Tibial nerve (tissue), 4 donors: Measurements from ENCODE around the gene ZGPAT.

ENCODE experiments used
- EP300 ChIP-seq, 2 donors: sonication (generic); formaldehyde crosslinking; IDR thresholded peaks; one replicate each; pipeline ENCODE4 v1.6.1; 2017; ENCODE audit warnings: antibody characterized with exemption in 2 of 2, mild to moderate bottlenecking in 1 of 2
- POLR2A ChIP-seq, 2 donors: fragments of 450-650 bp; IDR thresholded peaks; one replicate each; pipeline ENCODE4 v1.6.1; 2017; ENCODE audit warnings: antibody characterized with exemption in 2 of 2, mild to moderate bottlenecking in 2 of 2, moderate library complexity in 2 of 2
- TF ChIP-seq, protein P1 (sequence below), 5 experiments: fragments of 200-600 bp in 3 of 5; fragments of 450-650 bp in 2 of 5; sonication (generic) in 3 of 5; IDR thresholded peaks; one replicate each; pipeline ENCODE4 v1.5.1; 2016 to 2019; ENCODE audit warnings: antibody characterized with exemption in 5 of 5, mild to moderate bottlenecking in 3 of 5, moderate library complexity in 2 of 5

DNA sequence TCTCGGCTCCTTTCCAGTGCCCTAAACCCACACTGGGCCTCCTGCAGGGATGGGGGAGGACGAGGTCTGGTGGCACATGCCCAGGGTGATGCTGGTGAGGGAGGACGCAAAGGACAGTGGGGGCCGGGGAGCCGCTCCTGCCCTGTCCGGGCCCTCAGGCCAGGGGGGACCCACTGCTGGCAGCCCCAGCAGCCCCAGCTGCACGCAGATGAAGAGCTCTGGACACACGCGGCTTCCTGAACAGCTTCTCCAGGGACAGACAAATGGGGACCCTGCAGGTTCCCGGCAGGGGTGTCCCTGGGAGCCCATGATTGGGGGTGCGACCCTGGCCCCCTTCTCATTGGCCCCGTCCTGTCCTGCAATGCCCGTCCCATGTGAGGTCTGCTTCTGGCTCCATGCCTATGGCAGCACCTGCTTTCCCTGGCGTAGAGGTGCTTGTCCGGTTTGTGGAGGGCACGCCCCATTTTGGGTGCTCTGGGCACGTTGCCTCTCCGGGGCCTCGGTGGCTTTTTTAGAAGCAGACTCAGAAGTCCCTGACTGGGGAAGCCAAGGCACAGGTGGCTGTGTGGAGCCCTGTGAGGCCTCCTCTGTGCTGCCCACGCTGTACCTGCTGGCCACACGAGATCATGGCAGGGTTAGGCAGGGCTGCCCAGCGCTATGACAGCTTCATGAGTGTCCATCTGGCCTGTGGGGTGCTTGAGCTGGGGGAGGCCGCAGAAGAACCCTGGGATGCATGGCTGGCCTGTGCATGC lies 26.8 kb upstream of the ZGPAT start:
- TF ChIP-seq, protein P1, sequence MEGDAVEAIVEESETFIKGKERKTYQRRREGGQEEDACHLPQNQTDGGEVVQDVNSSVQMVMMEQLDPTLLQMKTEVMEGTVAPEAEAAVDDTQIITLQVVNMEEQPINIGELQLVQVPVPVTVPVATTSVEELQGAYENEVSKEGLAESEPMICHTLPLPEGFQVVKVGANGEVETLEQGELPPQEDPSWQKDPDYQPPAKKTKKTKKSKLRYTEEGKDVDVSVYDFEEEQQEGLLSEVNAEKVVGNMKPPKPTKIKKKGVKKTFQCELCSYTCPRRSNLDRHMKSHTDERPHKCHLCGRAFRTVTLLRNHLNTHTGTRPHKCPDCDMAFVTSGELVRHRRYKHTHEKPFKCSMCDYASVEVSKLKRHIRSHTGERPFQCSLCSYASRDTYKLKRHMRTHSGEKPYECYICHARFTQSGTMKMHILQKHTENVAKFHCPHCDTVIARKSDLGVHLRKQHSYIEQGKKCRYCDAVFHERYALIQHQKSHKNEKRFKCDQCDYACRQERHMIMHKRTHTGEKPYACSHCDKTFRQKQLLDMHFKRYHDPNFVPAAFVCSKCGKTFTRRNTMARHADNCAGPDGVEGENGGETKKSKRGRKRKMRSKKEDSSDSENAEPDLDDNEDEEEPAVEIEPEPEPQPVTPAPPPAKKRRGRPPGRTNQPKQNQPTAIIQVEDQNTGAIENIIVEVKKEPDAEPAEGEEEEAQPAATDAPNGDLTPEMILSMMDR (IDR thresholded peaks at IDR 0.05), result no peak
- TF ChIP-seq EP300 (IDR thresholded peaks at IDR 0.05) (no peak), POLR2A (IDR thresholded peaks at IDR 0.05) (no peak)
